ENCODE results near the gene SEC14L1.

The SEC14L1 gene

DNA sequence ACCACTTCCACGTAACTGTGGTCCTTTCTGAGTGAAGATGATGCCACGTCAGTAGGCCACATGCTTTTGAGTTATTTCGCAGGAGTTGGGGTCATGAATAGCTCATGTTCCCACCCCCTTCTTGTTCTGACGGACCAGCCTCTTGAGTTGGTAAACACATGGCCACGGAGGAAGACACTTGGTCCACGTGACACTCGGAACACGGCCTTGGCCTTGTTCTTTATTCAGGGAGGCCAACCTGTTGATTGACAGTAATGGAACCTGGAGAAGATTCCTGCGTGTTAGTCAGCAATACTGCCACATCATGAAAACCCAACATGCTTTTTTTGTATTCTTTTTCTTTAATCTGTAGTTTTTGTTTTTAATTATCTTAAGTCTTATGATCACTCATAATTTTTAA is 56.3 kb downstream of the SEC14L1 start:
- Histone ChIP-seq H3K27me3 (ENCODE audit: insufficient read depth, low read depth) (no peaks in the 10 kb centered on the region), H3K36me3 (ENCODE audit: insufficient read depth) (peaks cover 11% of the 10 kb centered on the region; the same call in 1 of the 2 replicates), H3K79me2 (ENCODE audit: insufficient read depth, low read depth) (no peaks in the 10 kb centered on the region), H2AFZ (ENCODE audit: low read depth) (no peak overlapping the region), H3K9ac (no peak overlapping the region), H4K20me1 (ENCODE audit: insufficient read depth) (no peaks in the 10 kb centered on the region), H3K4me1 (ENCODE audit: low read depth, poor library complexity, severe bottlenecking) (no peaks in the 10 kb centered on the region), H3K4me3 (IDR thresholded peaks at IDR 0.05; ENCODE audit: insufficient read depth, low read depth, low read length) (no peak overlapping the region), H3K4me2 (no peak overlapping the region), H3K27ac (no peak overlapping the region)
- TF ChIP-seq, protein P1, sequence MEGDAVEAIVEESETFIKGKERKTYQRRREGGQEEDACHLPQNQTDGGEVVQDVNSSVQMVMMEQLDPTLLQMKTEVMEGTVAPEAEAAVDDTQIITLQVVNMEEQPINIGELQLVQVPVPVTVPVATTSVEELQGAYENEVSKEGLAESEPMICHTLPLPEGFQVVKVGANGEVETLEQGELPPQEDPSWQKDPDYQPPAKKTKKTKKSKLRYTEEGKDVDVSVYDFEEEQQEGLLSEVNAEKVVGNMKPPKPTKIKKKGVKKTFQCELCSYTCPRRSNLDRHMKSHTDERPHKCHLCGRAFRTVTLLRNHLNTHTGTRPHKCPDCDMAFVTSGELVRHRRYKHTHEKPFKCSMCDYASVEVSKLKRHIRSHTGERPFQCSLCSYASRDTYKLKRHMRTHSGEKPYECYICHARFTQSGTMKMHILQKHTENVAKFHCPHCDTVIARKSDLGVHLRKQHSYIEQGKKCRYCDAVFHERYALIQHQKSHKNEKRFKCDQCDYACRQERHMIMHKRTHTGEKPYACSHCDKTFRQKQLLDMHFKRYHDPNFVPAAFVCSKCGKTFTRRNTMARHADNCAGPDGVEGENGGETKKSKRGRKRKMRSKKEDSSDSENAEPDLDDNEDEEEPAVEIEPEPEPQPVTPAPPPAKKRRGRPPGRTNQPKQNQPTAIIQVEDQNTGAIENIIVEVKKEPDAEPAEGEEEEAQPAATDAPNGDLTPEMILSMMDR (conservative IDR thresholded peaks at IDR 0.05; ENCODE audit: low read depth, low read length), result no peak

GRCh38 chr17:77200711-77201110 is 59.9 kb downstream of the SEC14L1 start:
- H3K9ac ChIP-seq, result no peak overlapping the region
- no peak overlapping the region for H3K4me3 ChIP-seq (IDR thresholded peaks at IDR 0.05; ENCODE audit: insufficient read depth, low read depth, low read length)
- H3K27me3 ChIP-seq (ENCODE audit: insufficient read depth, low read depth), result no peaks in the 10 kb centered on the region
- H3K4me1 ChIP-seq (ENCODE audit: low read depth, poor library complexity, severe bottlenecking), result no peaks in the 10 kb centered on the region
- TF ChIP-seq, protein P1 (conservative IDR thresholded peaks at IDR 0.05; ENCODE audit: low read depth, low read length), result no peak
- no peak overlapping the region for H2AFZ ChIP-seq (ENCODE audit: low read depth)
- no peak overlapping the region for H3K27ac ChIP-seq
- no peak overlapping the region for H3K4me2 ChIP-seq
- H3K79me2 ChIP-seq (ENCODE audit: insufficient read depth, low read depth), result no peaks in the 10 kb centered on the region
- H4K20me1 ChIP-seq (ENCODE audit: insufficient read depth), result no peaks in the 10 kb centered on the region
- peaks cover 9% of the 10 kb centered on the region; the same call in 1 of the 2 replicates for H3K36me3 ChIP-seq (ENCODE audit: insufficient read depth)

GRCh38 chr17:77203436-77203835 is 62.7 kb downstream of the SEC14L1 start:
- Histone ChIP-seq H3K27me3 (ENCODE audit: insufficient read depth, low read depth) (no peaks in the 10 kb centered on the region), H2AFZ (ENCODE audit: low read depth) (no peak overlapping the region), H3K9ac (no peak overlapping the region), H3K4me2 (no peak overlapping the region), H3K79me2 (ENCODE audit: insufficient read depth, low read depth) (no peaks in the 10 kb centered on the region), H3K4me1 (ENCODE audit: low read depth, poor library complexity, severe bottlenecking) (no peaks in the 10 kb centered on the region), H3K36me3 (ENCODE audit: insufficient read depth) (peaks cover 1% of the 10 kb centered on the region; the same call in 1 of the 2 replicates), H4K20me1 (ENCODE audit: insufficient read depth) (no peaks in the 10 kb centered on the region), H3K27ac (no peak overlapping the region), H3K4me3 (IDR thresholded peaks at IDR 0.05; ENCODE audit: insufficient read depth, low read depth, low read length) (no peak overlapping the region)
- TF ChIP-seq, protein P1 (conservative IDR thresholded peaks at IDR 0.05; ENCODE audit: low read depth, low read length), result no peak

GRCh38 chr17:77203846-77204245 is 63.1 kb downstream of the SEC14L1 start:
- no peak overlapping the region for H3K4me3 ChIP-seq (IDR thresholded peaks at IDR 0.05; ENCODE audit: insufficient read depth, low read depth, low read length)
- H3K4me1 ChIP-seq (ENCODE audit: low read depth, poor library complexity, severe bottlenecking), result no peaks in the 10 kb centered on the region
- no peak overlapping the region for H3K27ac ChIP-seq
- no peak overlapping the region for H3K4me2 ChIP-seq
- no peaks in the 10 kb centered on the region for H4K20me1 ChIP-seq (ENCODE audit: insufficient read depth)
- no peak overlapping the region for H3K9ac ChIP-seq
- H3K79me2 ChIP-seq (ENCODE audit: insufficient read depth, low read depth), result no peaks in the 10 kb centered on the region
- H3K36me3 ChIP-seq (ENCODE audit: insufficient read depth), result peaks cover 3% of the 10 kb centered on the region; the same call in 1 of the 2 replicates
- H3K27me3 ChIP-seq (ENCODE audit: insufficient read depth, low read depth), result no peaks in the 10 kb centered on the region
- H2AFZ ChIP-seq (ENCODE audit: low read depth), result no peak overlapping the region
- TF ChIP-seq, protein P1 (conservative IDR thresholded peaks at IDR 0.05; ENCODE audit: low read depth, low read length), result no peak
